HepG2 (cell line): ENCODE results near the gene NAV2. TPM values are rescaled to one million over a fixed set of nuclear protein-coding genes. Genes with fewer than 3 reads are reported as not detected.

Experiments used
- ATAC-seq: fragments of 200-7000 bp; cut with Tn5 transposase; 3 replicates; pipeline ENCODE4 v1.9.1; 2020; ENCODE audit warnings: mild to moderate bottlenecking, moderate library complexity
- BruUV-seq: library from RNA; stranded (reverse); fragments of 400-500 nt; replicated peaks from 2 replicates; lab custom pipeline; 2021; lab: Mats Ljungman, UMichigan
- CTCF ChIA-PET: fragments of 300-600 bp; formaldehyde crosslinking; extraction: SDS; loops from one replicate; lab custom pipeline; 2021; ENCODE audit warnings: low total read pairs, inconsistent platforms, low intra/inter-chr PET ratio; lab: Yijun Ruan, JAX
- POLR2A ChIA-PET: fragments of 350-600 bp; sonication (Branson Sonifier 250); formaldehyde crosslinking; loops from one replicate; lab custom pipeline; 2020; ENCODE audit warnings: antibody characterized with exemption, inconsistent platforms; lab: Yijun Ruan, JAX
- DNase-seq: peaks from one replicate; pipeline ENCODE4 v3.0.0-alpha.2; 2015; ENCODE audit warnings: low spot score
- FAIRE-seq: peaks from 3 replicates; lab custom pipeline; 2011; peaks lifted over from hg19 to GRCh38; lab: Jason Lieb, UNC
- H2AFZ ChIP-seq: one replicate; pipeline ENCODE4 v1.6.1; 2011; ENCODE audit warnings: low read length, inconsistent platforms
- H3K27ac ChIP-seq: fragments of 300-600 bp; 3 replicates; pipeline ENCODE4 v1.8.0; 2011; ENCODE audit warnings: mixed run types, mild to moderate bottlenecking, mixed read lengths, low read length, inconsistent platforms; ENCODE audit not compliant: insufficient read depth; ENCODE audit errors: extremely low read length
- H3K27me3 ChIP-seq, 2 experiments: fragments of 200-600 bp in 1 of 2; 2 replicates in 1 of 2; 3 replicates in 1 of 2; pipeline versions ENCODE4 v1.6.0 to v1.8.0; 2011; ENCODE audit warnings: low read length in 2 of 2, mild to moderate bottlenecking in 2 of 2, moderate library complexity in 2 of 2, inconsistent platforms in 1 of 2; ENCODE audit not compliant: insufficient read depth in 2 of 2, control insufficient read depth in 1 of 2
- H3K36me3 ChIP-seq, 2 experiments: fragments of 200-600 bp in 1 of 2; replicated peaks in 1 of 2; 2 replicates in 1 of 2; 3 replicates in 1 of 2; pipeline versions ENCODE4 v1.5.1 to v1.8.0; 2011; ENCODE audit warnings: low read length in 2 of 2, inconsistent platforms in 1 of 2; ENCODE audit not compliant: insufficient read depth in 2 of 2, control insufficient read depth in 1 of 2
- H3K4me1 ChIP-seq: 2 replicates; pipeline ENCODE4 v1.5.1; 2012; ENCODE audit warnings: low read length, inconsistent platforms; ENCODE audit not compliant: insufficient read depth
- H3K4me2 ChIP-seq: 2 replicates; pipeline ENCODE4 v1.6.0; 2011; ENCODE audit warnings: low read depth, low read length, inconsistent platforms
- H3K4me3 ChIP-seq, 3 experiments: fragments of 200-600 bp in 1 of 3; sonication (generic), shearing (Covaris generic) in 1 of 3; replicated peaks in 1 of 3; 2 replicates each; pipeline ENCODE4 v1.5.1; 2011 to 2016; ENCODE audit warnings: low read length in 3 of 3, inconsistent platforms in 2 of 3, low read depth in 2 of 3, mild to moderate bottlenecking in 2 of 3, control low read depth in 1 of 3, mixed read lengths in 1 of 3; ENCODE audit not compliant: insufficient read depth in 1 of 3
- H3K79me2 ChIP-seq: one replicate; pipeline ENCODE4 v1.6.1; 2011; ENCODE audit warnings: low read length, inconsistent platforms; ENCODE audit not compliant: insufficient read depth
- H3K9ac ChIP-seq: 2 replicates; pipeline ENCODE4 v1.6.0; 2011; ENCODE audit warnings: mild to moderate bottlenecking, low read depth, low read length, inconsistent platforms; ENCODE audit not compliant: insufficient read depth
- H3K9me3 ChIP-seq: 2 replicates; pipeline ENCODE4 v1.5.1; 2012; ENCODE audit warnings: mild to moderate bottlenecking, low read length
- H4K20me1 ChIP-seq: 2 replicates; pipeline ENCODE4 v1.6.0; 2011; ENCODE audit warnings: inconsistent platforms, mild to moderate bottlenecking, low read length, moderate library complexity; ENCODE audit not compliant: insufficient read depth
- AHR ChIP-seq: IDR thresholded peaks from 2 replicates; pipeline ENCODE4 v1.6.1; 2018; ENCODE audit warnings: missing genetic modification reagents, missing compliant biosample characterization
- CEBPG ChIP-seq: IDR thresholded peaks from 2 replicates; pipeline ENCODE4 v1.6.1; 2016
- EZH2 ChIP-seq: conservative IDR thresholded peaks from 2 replicates; pipeline ENCODE4 v1.6.1; 2012; ENCODE audit warnings: mild to moderate bottlenecking, low read depth, low read length, moderate library complexity
- FOXC1 ChIP-seq: sonication (generic); formaldehyde crosslinking; IDR thresholded peaks from 2 replicates; pipeline ENCODE4 v1.8.0; 2022; ENCODE audit warnings: mild to moderate bottlenecking, missing genetic modification reagents, borderline replicate concordance
- FOXJ3 ChIP-seq: sonication (generic); formaldehyde crosslinking; IDR thresholded peaks from 2 replicates; pipeline ENCODE4 v1.4.0; 2020; ENCODE audit warnings: missing genetic modification reagents, mild to moderate bottlenecking, borderline replicate concordance
- HMGA1 ChIP-seq: sonication (generic); formaldehyde crosslinking; conservative IDR thresholded peaks from 2 replicates; pipeline ENCODE4 v1.4.0; 2020; ENCODE audit warnings: missing genetic modification reagents
- KLF13 ChIP-seq: sonication (generic); formaldehyde crosslinking; IDR thresholded peaks from 2 replicates; pipeline ENCODE4 v1.4.0; 2020; ENCODE audit warnings: mild to moderate bottlenecking, missing genetic modification reagents
- RARA ChIP-seq: IDR thresholded peaks from 2 replicates; pipeline ENCODE4 v1.6.1; 2016; ENCODE audit warnings: missing genetic modification reagents, missing compliant biosample characterization
- SOX6 ChIP-seq, 2 experiments: fragments of 450-650 bp in 1 of 2; sonication (generic) in 1 of 2; formaldehyde crosslinking in 1 of 2; IDR thresholded peaks; 2 replicates each; pipeline versions ENCODE4 v1.4.0 to v1.6.1; 2017 to 2020; ENCODE audit warnings: antibody characterized with exemption in 1 of 2, mild to moderate bottlenecking in 1 of 2, missing genetic modification reagents in 1 of 2
- TAF1 ChIP-seq: sonication (generic); formaldehyde crosslinking; IDR thresholded peaks from 2 replicates; pipeline ENCODE4 v1.4.0; 2020; ENCODE audit warnings: missing genetic modification reagents
- ZBTB3 ChIP-seq: sonication (generic); formaldehyde crosslinking; IDR thresholded peaks from 2 replicates; pipeline ENCODE4 v1.4.0; 2020; ENCODE audit warnings: low read depth, mild to moderate bottlenecking, moderate library complexity, missing genetic modification reagents, borderline replicate concordance
- ZNF629 ChIP-seq: sonication (generic); formaldehyde crosslinking; conservative IDR thresholded peaks from 2 replicates; pipeline ENCODE4 v1.5.0; 2020; ENCODE audit warnings: missing genetic modification reagents
- ZNF724P ChIP-seq: sonication (generic); formaldehyde crosslinking; IDR thresholded peaks from 2 replicates; pipeline ENCODE4 v1.8.0; 2022; ENCODE audit warnings: missing genetic modification reagents, borderline replicate concordance
- ZNF766 ChIP-seq: sonication (generic); formaldehyde crosslinking; IDR thresholded peaks from 2 replicates; pipeline ENCODE4 v1.5.0; 2020; ENCODE audit warnings: missing genetic modification reagents, borderline replicate concordance
- WGBS: methylation state at CpG from one replicate; pipeline ENCODE4 v1.1.6; 2017; ENCODE audit warnings: low lambda C conversion rate; 5-methylcytosine and 5-hydroxymethylcytosine counted together
- in situ Hi-C: cut with HindIII; loops from 2 replicates; pipeline ENCODE4 v1.10.0; 2017; ENCODE audit warnings: low pct_unique_long_range_greater_than_20kb; ENCODE audit not compliant: extremely low pct_ligation_motif_present
- intact Hi-C: fragments of 100-400 bp; cut with micrococcal nuclease; formaldehyde crosslinking; loops from one replicate; pipeline ENCODE4 v1.10.0; 2022; ENCODE audit not compliant: unreplicated experiment
- polyA plus RNA-seq, 8 experiments: library from polyadenylated mRNA; depleted of rRNA in 3 of 8; stranded (reverse) in 7 of 8; unstranded in 1 of 8; fragments of >200 nt; fragmentation: Illumina TruSeq in 4 of 8; extraction: Trizol in 4 of 8; gene quantifications; 2 replicates each; pipeline versions ENCODE4 v1.2.1 to v1.2.3, GENCODE V29; 2011 to 2016; ENCODE audit warnings: low read depth in 4 of 8, missing spikeins in 1 of 8, mixed read lengths in 1 of 8; ENCODE audit not compliant: insufficient read depth in 1 of 8
- total RNA-seq, 5 experiments: library from RNA; depleted of rRNA; stranded (reverse); fragments of >200 nt; fragmentation: Illumina TruSeq; extraction: Trizol; gene quantifications; 2 replicates each; pipeline ENCODE4 v1.2.3, GENCODE V29; 2016; ENCODE audit warnings: low read depth in 1 of 5
- TF ChIP-seq, protein P1 (sequence below): sonication (generic); formaldehyde crosslinking; IDR thresholded peaks from 2 replicates; pipeline ENCODE4 v1.4.0; 2020; ENCODE audit warnings: missing genetic modification reagents
- TF ChIP-seq, protein P2 (sequence below), 2 experiments: IDR thresholded peaks; 2 replicates each; pipeline ENCODE4 v1.6.1; 2011 to 2012; ENCODE audit warnings: low read length in 2 of 2, borderline replicate concordance in 1 of 2, low read depth in 1 of 2, mild to moderate bottlenecking in 1 of 2, moderate library complexity in 1 of 2
- TF ChIP-seq, protein P3 (sequence below): sonication (generic); formaldehyde crosslinking; IDR thresholded peaks from 2 replicates; pipeline ENCODE4 v1.5.0; 2020; ENCODE audit warnings: mild to moderate bottlenecking, missing genetic modification reagents, borderline replicate concordance

The NAV2 gene
- total and polyA plus RNA-seq, 2 of the 13 experiments (the other 11 are each of a cell fraction or from before 2014, with no cell fraction given), result 9.3 to 34.6 TPM

DNA sequence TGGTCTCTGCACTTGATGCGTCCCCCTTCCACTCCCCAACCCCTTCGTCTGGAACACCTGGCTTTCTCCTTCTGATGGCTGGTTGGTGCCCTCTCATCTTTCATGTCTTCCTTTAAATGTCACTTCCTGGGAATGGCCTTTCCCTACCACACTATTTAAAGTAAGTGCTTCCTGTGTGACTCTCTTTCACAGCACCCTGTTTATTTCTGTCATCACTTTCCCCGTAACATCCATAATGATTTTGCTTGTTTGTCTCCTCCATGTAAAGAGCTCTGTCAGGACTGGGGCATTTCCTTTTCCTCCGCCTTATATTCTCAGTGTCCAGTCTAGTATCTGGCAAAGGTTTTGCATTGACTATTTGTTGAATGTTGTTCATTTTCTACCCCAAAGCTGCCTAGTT lies 304.7 kb downstream of the NAV2 start:
- POLR2A ChIA-PET, result interaction anchor here (0.9 kb wide), 1 partner anchor 41 kb away, joined by 3 read pairs; no protein-coding TSS in a partner anchor
- ATAC-seq (no peak), FAIRE-seq (no peak), DNase-seq (no peak)
- no peak for TF ChIP-seq SOX6 (IDR thresholded peaks at IDR 0.05)
- TF ChIP-seq SOX6 (CRISPR knock-in tag; IDR thresholded peaks at IDR 0.05), result no peak
- no peak for TF ChIP-seq ZNF766 (CRISPR knock-in tag)
- no peak for TF ChIP-seq AHR (CRISPR knock-in tag)
- TF ChIP-seq FOXC1 (CRISPR knock-in tag), result no peak
- no peak for TF ChIP-seq HMGA1
- no peak for TF ChIP-seq FOXJ3
- TF ChIP-seq, protein P1, sequence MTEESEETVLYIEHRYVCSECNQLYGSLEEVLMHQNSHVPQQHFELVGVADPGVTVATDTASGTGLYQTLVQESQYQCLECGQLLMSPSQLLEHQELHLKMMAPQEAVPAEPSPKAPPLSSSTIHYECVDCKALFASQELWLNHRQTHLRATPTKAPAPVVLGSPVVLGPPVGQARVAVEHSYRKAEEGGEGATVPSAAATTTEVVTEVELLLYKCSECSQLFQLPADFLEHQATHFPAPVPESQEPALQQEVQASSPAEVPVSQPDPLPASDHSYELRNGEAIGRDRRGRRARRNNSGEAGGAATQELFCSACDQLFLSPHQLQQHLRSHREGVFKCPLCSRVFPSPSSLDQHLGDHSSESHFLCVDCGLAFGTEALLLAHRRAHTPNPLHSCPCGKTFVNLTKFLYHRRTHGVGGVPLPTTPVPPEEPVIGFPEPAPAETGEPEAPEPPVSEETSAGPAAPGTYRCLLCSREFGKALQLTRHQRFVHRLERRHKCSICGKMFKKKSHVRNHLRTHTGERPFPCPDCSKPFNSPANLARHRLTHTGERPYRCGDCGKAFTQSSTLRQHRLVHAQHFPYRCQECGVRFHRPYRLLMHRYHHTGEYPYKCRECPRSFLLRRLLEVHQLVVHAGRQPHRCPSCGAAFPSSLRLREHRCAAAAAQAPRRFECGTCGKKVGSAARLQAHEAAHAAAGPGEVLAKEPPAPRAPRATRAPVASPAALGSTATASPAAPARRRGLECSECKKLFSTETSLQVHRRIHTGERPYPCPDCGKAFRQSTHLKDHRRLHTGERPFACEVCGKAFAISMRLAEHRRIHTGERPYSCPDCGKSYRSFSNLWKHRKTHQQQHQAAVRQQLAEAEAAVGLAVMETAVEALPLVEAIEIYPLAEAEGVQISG (CRISPR knock-in tag), result no peak
- TF ChIP-seq CEBPG (CRISPR knock-in tag), result no peak
- no peak for TF ChIP-seq ZNF629 (CRISPR knock-in tag)
- TF ChIP-seq KLF13 (CRISPR knock-in tag), result no peak
- no peak for TF ChIP-seq TAF1 (CRISPR knock-in tag)
- TF ChIP-seq, protein P2, sequence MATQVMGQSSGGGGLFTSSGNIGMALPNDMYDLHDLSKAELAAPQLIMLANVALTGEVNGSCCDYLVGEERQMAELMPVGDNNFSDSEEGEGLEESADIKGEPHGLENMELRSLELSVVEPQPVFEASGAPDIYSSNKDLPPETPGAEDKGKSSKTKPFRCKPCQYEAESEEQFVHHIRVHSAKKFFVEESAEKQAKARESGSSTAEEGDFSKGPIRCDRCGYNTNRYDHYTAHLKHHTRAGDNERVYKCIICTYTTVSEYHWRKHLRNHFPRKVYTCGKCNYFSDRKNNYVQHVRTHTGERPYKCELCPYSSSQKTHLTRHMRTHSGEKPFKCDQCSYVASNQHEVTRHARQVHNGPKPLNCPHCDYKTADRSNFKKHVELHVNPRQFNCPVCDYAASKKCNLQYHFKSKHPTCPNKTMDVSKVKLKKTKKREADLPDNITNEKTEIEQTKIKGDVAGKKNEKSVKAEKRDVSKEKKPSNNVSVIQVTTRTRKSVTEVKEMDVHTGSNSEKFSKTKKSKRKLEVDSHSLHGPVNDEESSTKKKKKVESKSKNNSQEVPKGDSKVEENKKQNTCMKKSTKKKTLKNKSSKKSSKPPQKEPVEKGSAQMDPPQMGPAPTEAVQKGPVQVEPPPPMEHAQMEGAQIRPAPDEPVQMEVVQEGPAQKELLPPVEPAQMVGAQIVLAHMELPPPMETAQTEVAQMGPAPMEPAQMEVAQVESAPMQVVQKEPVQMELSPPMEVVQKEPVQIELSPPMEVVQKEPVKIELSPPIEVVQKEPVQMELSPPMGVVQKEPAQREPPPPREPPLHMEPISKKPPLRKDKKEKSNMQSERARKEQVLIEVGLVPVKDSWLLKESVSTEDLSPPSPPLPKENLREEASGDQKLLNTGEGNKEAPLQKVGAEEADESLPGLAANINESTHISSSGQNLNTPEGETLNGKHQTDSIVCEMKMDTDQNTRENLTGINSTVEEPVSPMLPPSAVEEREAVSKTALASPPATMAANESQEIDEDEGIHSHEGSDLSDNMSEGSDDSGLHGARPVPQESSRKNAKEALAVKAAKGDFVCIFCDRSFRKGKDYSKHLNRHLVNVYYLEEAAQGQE (IDR thresholded peaks at IDR 0.05; ENCODE audit: borderline replicate concordance in 1 of 2, low read depth in 1 of 2, low read length in 2 of 2), result no peak
- no peak for TF ChIP-seq RARA
- no peak for TF ChIP-seq ZNF724P (CRISPR knock-in tag)
- no peak for TF ChIP-seq EZH2
- TF ChIP-seq, protein P3, sequence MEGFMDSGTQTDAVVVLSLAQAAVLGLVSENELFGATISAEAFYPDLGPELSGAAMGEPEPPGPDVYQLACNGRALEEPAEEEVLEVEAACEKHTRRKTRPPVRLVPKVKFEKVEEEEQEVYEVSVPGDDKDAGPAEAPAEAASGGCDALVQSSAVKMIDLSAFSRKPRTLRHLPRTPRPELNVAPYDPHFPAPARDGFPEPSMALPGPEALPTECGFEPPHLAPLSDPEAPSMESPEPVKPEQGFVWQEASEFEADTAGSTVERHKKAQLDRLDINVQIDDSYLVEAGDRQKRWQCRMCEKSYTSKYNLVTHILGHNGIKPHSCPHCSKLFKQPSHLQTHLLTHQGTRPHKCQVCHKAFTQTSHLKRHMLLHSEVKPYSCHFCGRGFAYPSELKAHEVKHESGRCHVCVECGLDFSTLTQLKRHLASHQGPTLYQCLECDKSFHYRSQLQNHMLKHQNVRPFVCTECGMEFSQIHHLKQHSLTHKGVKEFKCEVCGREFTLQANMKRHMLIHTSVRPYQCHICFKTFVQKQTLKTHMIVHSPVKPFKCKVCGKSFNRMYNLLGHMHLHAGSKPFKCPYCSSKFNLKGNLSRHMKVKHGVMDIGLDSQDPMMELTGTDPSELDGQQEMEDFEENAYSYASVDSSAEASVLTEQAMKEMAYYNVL (CRISPR knock-in tag), result no peak
- no peak for TF ChIP-seq ZBTB3 (CRISPR knock-in tag)
- intact Hi-C loops (no loop called here), in situ Hi-C loops (no loop called here)
- H3K9me3 ChIP-seq, result no peaks in the 10 kb centered on the region
- peaks cover 23% of the 10 kb centered on the region for H3K79me2 ChIP-seq
- H3K27ac ChIP-seq, result no peak overlapping the region
- no peak overlapping the region for H3K4me3 ChIP-seq
- peaks cover 93% of the 10 kb centered on the region for H3K4me1 ChIP-seq
- BruUV-seq, result no TSS peak
- H4K20me1 ChIP-seq, result no peaks in the 10 kb centered on the region
- no peak overlapping the region for H3K4me2 ChIP-seq
- H3K36me3 ChIP-seq, result no peaks in the 10 kb centered on the region
- no peaks in the 10 kb centered on the region for H3K27me3 ChIP-seq
- H3K9ac ChIP-seq, result no peak overlapping the region
- CTCF ChIA-PET, result no interaction called here
- H2AFZ ChIP-seq, result no peak overlapping the region
- WGBS, result 93% methylated on average over 4 of the region's 4 CpGs
